BLaER1 treated with 17β-estradiol and CSF1 and Interleukin-3, amounts not matched to agents 10 nM and 100 nM (cell line): Measurements from ENCODE around the gene PGLYRP4.
"Not testable (repeated sequence)": the region's sequence is repeated elsewhere in the genome, so short reads cannot be mapped to it uniquely, and the experiment has no call there.

Source experiments
- H3K27ac ChIP-seq, 11 experiments: shearing (Covaris generic); formaldehyde crosslinking; 2 replicates each; pipeline ENCODE4 v1.8.1; 2022
- H3K27me3 ChIP-seq, 11 experiments: shearing (Covaris generic); formaldehyde crosslinking; 2 replicates each; pipeline ENCODE4 v1.8.1; 2022
- H3K36me3 ChIP-seq, 11 experiments: shearing (Covaris generic); formaldehyde crosslinking; 2 replicates each; pipeline ENCODE4 v1.8.1; 2022
- H3K4me1 ChIP-seq, 10 experiments: shearing (Covaris generic); formaldehyde crosslinking; 2 replicates each; pipeline ENCODE4 v1.8.1; 2022
- H3K4me2 ChIP-seq, 11 experiments: shearing (Covaris generic); formaldehyde crosslinking; 2 replicates each; pipeline ENCODE4 v1.8.1; 2022
- H3K4me3 ChIP-seq, 10 experiments: shearing (Covaris generic); formaldehyde crosslinking; 2 replicates each; pipeline ENCODE4 v1.8.1; 2022
- H3K9ac ChIP-seq, 11 experiments: shearing (Covaris generic); formaldehyde crosslinking; 2 replicates each; pipeline ENCODE4 v1.8.1; 2022
- H3K9me3 ChIP-seq, 11 experiments: shearing (Covaris generic); formaldehyde crosslinking; replicated peaks in 1 of 11; 2 replicates each; pipeline ENCODE4 v1.8.1; 2022
- H4K20me1 ChIP-seq, 11 experiments: shearing (Covaris generic); formaldehyde crosslinking; 2 replicates each; pipeline ENCODE4 v1.8.1; 2022
- Cebpa-rat ChIP-seq, 11 experiments: shearing (Covaris generic); IDR thresholded peaks; 2 replicates each; pipeline ENCODE4 v1.8.1; 2022

Gene PGLYRP4

DNA sequence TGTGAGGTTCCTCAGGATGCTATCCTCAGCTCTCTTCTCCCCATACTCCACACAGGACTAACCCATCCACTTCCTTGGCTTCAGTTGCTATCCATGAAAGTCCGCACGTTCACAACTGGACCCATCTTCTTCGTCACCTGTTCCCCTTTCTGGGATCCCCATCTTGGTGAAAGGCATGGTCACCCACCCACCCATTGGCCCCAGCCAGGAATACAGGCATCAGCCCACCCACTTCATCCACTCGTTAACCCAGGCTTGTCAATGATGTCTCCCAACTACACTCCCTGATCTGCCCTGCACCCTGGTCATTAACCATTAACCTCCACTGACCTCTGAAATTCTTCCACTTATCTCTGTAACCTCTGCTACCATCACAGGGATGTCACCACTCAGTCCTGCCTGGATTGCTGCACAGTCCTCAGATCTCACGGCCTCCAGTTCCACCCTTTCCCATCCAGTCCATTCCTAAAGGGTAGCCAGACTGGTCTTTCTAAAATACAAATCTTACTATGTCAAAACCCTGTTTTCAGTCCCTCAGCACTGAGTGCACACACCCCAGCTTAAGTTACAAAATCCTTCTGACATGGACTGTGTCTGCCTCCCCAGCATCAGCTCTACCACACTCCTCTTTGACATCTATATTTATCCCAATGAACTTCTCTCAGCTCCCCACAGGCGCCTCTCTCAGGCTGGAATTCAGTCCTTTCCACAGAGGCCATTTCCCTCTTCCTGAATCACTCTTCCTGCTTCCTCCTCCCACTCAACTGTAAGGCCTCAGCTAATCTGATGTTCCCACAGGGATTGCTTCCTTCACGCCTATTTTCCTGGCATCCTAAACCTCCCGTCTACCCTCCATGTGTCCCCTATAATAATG, 10.4 kb downstream of the PGLYRP4 start:
- no peak for TF ChIP-seq Cebpa-rat (IDR thresholded peaks at IDR 0.05)
- no peaks in the 10 kb centered on the region for H4K20me1 ChIP-seq
- no peak overlapping the region for H3K4me3 ChIP-seq
- no peaks in the 10 kb centered on the region for H3K36me3 ChIP-seq
- no peak overlapping the region for H3K9ac ChIP-seq
- H3K9me3 ChIP-seq, result peaks cover 0 to 28% (median 14%) of the 10 kb centered on the region in 11 experiments; a peak in 11 of 22 replicates
- no peak overlapping the region for H3K27ac ChIP-seq
- H3K4me1 ChIP-seq, result peaks cover 41 to 58% (median 45%) of the 10 kb centered on the region in 10 experiments
- H3K4me2 ChIP-seq, result peak overlapping the region; percentile 59 to 90 (median 82)
- H3K27me3 ChIP-seq, result no peaks in the 10 kb centered on the region; a peak in 1 of 22 replicates

DNA sequence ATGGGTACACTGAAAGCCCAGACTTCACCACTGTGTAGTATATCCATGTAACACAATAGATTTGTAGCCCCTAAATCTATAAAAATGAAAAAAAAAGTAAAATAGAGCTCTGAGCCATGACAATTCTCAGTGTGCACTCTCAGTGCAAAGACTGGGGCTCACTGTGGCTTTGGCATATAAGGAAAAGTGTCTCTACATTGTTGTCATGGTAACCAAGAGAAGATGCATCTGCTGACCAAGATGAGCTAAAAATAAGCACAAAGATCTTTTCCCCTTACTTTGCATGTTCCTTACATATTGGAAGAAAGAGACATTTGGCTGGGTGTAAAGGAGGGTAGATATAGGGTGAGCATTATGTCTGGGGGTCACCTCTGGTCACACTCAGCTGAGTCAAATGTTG, 12.0 kb downstream of the PGLYRP4 start:
- H3K27ac ChIP-seq, result no peak overlapping the region
- peaks cover 26 to 43% (median 29%) of the 10 kb centered on the region in 10 experiments for H3K4me1 ChIP-seq
- H4K20me1 ChIP-seq, result no peaks in the 10 kb centered on the region
- H3K9me3 ChIP-seq, result peaks cover 11 to 41% (median 28%) of the 10 kb centered on the region in 11 experiments
- H3K36me3 ChIP-seq, result no peaks in the 10 kb centered on the region
- peak overlapping the region in 2 of 11 experiments; percentile 9 to 27; a peak in 1 of 22 replicates for H3K4me2 ChIP-seq
- H3K4me3 ChIP-seq, result no peak overlapping the region
- TF ChIP-seq Cebpa-rat (IDR thresholded peaks at IDR 0.05), result no peak
- H3K9ac ChIP-seq, result no peak overlapping the region
- H3K27me3 ChIP-seq, result no peaks in the 10 kb centered on the region

DNA sequence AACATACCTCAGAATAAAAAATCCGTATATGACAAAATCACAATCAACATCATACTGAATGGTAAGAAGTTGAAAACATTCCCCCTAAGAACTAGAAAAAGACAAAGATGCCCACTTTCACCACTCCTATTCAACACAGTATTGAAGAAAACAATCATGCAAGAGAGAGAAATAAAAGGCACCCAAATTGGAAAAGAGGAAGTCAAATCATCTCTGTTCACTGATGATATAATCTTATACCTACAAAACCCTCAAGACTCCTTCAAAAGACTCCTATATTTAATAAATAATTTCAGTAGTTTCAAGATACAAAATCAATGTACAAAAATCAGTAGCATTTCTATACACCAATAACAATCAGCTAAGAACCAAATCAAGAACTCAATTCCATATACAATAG, 14.7 kb downstream of the PGLYRP4 start:
- H3K36me3 ChIP-seq, result no peaks in the 10 kb centered on the region
- peaks cover 26 to 55% (median 49%) of the 10 kb centered on the region in 11 experiments for H3K9me3 ChIP-seq
- H3K9ac ChIP-seq, result no peak overlapping the region
- H3K4me2 ChIP-seq, result no peak overlapping the region
- no peak overlapping the region for H3K4me3 ChIP-seq
- H3K4me1 ChIP-seq, result peaks cover 19 to 38% (median 24%) of the 10 kb centered on the region in 10 experiments
- H3K27ac ChIP-seq, result no peak overlapping the region
- no peak for TF ChIP-seq Cebpa-rat (IDR thresholded peaks at IDR 0.05)
- no peaks in the 10 kb centered on the region for H4K20me1 ChIP-seq
- H3K27me3 ChIP-seq, result no peaks in the 10 kb centered on the region

DNA sequence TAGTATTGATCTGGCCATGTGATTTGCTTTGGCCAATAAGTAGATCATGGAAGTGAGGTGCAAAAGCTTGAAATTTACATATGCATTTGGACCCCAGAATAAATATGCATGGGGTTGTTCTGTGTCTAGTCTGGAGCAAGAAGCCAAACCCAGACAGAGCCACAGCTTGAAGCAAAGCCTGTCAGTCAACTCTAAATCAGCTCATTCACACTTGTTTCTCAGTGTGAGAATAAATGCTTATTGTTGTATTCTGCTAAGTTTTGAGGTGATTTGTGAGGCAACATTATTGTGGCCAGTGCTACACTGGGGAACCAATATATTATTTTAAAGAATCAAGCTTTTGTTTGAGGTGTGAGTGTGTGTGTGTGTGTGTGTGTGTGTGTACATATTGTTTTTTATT, 23.7 kb downstream of the PGLYRP4 start:
- H3K36me3 ChIP-seq, result peaks cover 0 to 5% (median 0%) of the 10 kb centered on the region in 11 experiments; a peak in 2 of 22 replicates
- peaks cover 48 to 75% (median 64%) of the 10 kb centered on the region in 11 experiments for H3K9me3 ChIP-seq
- no peak overlapping the region for H3K27ac ChIP-seq
- no peaks in the 10 kb centered on the region for H4K20me1 ChIP-seq
- H3K9ac ChIP-seq, result no peak overlapping the region
- H3K27me3 ChIP-seq, result no peaks in the 10 kb centered on the region
- TF ChIP-seq Cebpa-rat (IDR thresholded peaks at IDR 0.05), result no peak
- peaks cover 5 to 29% (median 15%) of the 10 kb centered on the region in 10 experiments for H3K4me1 ChIP-seq
- H3K4me2 ChIP-seq, result peak overlapping the region in 6 of 11 experiments; percentile 28 to 49 (median 46); a peak in 10 of 22 replicates
- no peak overlapping the region for H3K4me3 ChIP-seq

DNA sequence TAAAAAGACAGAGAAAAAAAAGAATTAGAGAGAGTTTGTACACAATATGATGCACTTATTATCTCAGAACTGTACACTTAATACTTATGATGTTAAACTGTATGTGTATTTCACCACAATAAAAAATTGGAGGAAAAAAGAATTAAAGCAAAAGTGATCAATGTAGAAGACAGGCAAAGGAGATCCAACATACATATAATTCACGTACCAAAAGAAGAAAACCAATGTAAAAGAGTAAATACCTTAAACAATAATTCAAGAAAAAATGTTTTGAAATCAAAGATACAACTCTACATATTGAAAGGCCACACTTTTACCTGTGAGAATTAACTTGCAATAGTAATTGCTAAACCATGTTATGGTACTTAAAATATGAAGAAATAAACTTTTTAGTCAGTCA, 26.1 kb downstream of the PGLYRP4 start:
- no peak overlapping the region for H3K27ac ChIP-seq
- no peak overlapping the region for H3K4me2 ChIP-seq
- H3K4me3 ChIP-seq, result no peak overlapping the region
- H3K36me3 ChIP-seq, result peaks cover 0 to 5% (median 0%) of the 10 kb centered on the region in 11 experiments; a peak in 2 of 22 replicates
- peaks cover 0 to 22% (median 10%) of the 10 kb centered on the region in 10 experiments; a peak in 10 of 20 replicates for H3K4me1 ChIP-seq
- no peaks in the 10 kb centered on the region for H4K20me1 ChIP-seq
- no peak overlapping the region for H3K9ac ChIP-seq
- peaks cover 39 to 64% (median 52%) of the 10 kb centered on the region in 11 experiments for H3K9me3 ChIP-seq
- H3K27me3 ChIP-seq, result no peaks in the 10 kb centered on the region
- no peak for TF ChIP-seq Cebpa-rat (IDR thresholded peaks at IDR 0.05)

DNA sequence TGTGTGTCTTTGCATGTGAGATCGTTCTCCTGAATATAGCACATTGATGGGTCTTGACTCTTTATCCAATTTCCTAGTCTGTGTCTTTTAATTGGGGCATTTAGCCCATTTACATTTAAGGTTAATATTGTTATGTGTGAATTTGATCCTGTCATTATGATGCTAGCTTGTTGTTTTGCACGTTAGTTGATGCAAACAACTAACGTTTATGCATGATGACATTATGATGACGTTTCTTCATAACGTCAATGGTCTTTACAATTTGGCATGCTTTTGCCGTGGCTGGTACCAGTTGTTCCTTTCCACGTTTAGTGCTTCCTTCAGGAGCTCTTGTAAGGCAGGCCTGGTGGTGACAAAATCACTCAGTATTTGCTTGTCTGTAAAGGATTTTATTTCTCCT, 30.5 kb downstream of the PGLYRP4 start:
- H3K4me2 ChIP-seq, H4K20me1 ChIP-seq, H3K4me3 ChIP-seq, H3K9ac ChIP-seq, H3K4me1 ChIP-seq, H3K27ac ChIP-seq, H3K27me3 ChIP-seq, H3K36me3 ChIP-seq: not testable (repeated sequence)
- peaks cover 22 to 45% (median 37%) of the 10 kb centered on the region in 11 experiments for H3K9me3 ChIP-seq

DNA sequence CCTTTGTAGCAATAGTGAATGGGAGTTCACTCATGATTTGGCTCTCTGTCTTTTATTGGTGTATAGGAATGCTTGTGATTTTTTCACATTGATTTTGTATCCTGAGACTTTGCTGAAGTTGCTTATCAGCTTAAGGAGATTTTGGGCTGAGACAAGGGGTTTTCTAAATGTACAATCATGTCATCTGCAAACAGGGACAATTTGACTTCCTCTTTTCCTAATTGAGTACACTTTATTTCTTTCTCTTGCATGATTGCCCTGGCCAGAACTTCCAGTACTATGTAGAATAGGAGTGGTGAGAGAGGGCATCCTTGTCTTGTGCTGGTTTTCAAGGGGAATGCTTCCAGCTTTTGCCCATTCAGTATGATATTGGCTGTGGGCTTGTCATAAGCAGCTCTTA, 32.6 kb downstream of the PGLYRP4 start:
- H3K27ac ChIP-seq, H3K4me3 ChIP-seq, H3K4me2 ChIP-seq, H3K4me1 ChIP-seq, H3K27me3 ChIP-seq, H4K20me1 ChIP-seq, H3K36me3 ChIP-seq, H3K9ac ChIP-seq: not testable (repeated sequence)
- peaks cover 2 to 24% (median 17%) of the 10 kb centered on the region in 11 experiments; a peak in 21 of 22 replicates for H3K9me3 ChIP-seq

DNA sequence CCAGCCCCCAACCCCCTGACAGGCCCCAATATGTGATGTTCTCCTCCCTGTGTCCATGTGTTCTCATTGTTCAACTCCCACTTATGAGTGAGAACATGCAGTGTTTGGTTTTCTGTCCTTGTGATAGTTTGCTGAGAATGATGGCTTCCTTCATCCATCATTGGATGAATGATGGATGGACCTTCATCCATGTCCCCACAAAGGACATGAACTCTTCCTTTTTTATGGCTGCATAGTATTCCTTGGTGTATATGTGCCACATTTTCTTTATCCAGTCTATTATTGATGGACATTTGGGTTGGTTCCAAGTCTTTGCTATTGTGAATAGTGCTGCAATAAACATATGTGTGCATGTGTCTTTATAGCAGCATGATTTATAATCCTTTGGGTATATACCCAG, 34.3 kb downstream of the PGLYRP4 start:
- H3K27ac ChIP-seq, H3K27me3 ChIP-seq, H3K36me3 ChIP-seq, H3K9ac ChIP-seq, H3K4me2 ChIP-seq, H3K4me3 ChIP-seq, H3K9me3 ChIP-seq, H4K20me1 ChIP-seq: not testable (repeated sequence)
- peaks cover 8 to 16% (median 13%) of the 10 kb centered on the region in 10 experiments; a peak in 18 of 20 replicates for H3K4me1 ChIP-seq

DNA sequence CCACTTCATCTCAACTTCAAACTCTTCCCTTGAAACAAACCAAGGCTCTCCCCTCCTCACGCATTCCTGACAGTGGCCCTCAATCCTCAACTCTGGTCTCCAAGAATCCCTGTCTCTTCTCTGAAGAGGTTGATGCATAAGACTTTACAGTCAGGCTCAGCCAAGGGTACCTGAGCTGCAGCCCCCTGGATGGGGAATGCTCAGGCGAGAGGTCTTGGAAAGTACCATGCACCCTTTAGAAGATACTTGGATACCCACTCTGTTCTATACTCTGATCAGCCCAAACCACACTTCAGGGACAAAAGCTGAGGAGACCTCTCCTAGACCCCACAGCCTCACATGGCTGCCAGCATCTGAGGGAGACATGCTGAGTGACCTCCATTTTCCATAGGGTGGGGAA, 35.4 kb downstream of the PGLYRP4 start:
- H3K27me3 ChIP-seq, result no peaks in the 10 kb centered on the region
- no peak for TF ChIP-seq Cebpa-rat (IDR thresholded peaks at IDR 0.05)
- no peak overlapping the region for H3K9ac ChIP-seq
- no peak overlapping the region; a peak in 1 of 22 replicates for H3K4me2 ChIP-seq
- no peak overlapping the region for H3K27ac ChIP-seq
- no peaks in the 10 kb centered on the region for H3K36me3 ChIP-seq
- no peaks in the 10 kb centered on the region for H4K20me1 ChIP-seq
- peaks cover 8 to 20% (median 17%) of the 10 kb centered on the region in 10 experiments; a peak in 18 of 20 replicates for H3K4me1 ChIP-seq
- H3K4me3 ChIP-seq, result no peak overlapping the region
- peaks cover 0 to 7% (median 0%) of the 10 kb centered on the region in 11 experiments; a peak in 4 of 22 replicates for H3K9me3 ChIP-seq
